Activated CD4-positive, alpha-beta T cell treated with anti-CD3 and anti-CD28 coated beads, Interleukin-2, amount 50 U/mL, for 24 hours (primary cell): ENCODE results near the gene ZBTB20.

Experiments
- DNase-seq, 2 donors: peaks; one replicate each; pipeline ENCODE4 v3.0.0-alpha.2; 2020; ENCODE audit warnings: low read depth in 1 of 2, low spot score in 1 of 2

The ZBTB20 gene

DNA sequence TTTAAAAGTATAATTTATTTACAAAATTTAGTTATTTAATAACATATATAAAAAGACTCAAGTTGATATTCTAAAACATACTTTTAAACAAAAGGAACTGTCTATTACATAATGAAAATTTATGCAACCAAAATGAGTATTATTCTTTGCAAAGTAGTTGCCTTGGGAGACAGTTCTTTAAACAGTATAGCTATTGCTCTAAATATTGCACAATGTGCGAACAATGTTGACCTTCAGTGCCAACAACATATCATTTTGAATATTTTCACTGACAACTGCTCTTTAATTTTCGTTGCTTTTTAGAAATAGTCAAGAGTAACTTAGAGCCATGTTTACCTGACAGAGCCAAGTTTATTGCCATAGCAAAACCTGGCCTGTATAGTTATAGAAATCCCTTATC lies 124.9 kb downstream of the ZBTB20 start:
- no peak for DNase-seq

DNA sequence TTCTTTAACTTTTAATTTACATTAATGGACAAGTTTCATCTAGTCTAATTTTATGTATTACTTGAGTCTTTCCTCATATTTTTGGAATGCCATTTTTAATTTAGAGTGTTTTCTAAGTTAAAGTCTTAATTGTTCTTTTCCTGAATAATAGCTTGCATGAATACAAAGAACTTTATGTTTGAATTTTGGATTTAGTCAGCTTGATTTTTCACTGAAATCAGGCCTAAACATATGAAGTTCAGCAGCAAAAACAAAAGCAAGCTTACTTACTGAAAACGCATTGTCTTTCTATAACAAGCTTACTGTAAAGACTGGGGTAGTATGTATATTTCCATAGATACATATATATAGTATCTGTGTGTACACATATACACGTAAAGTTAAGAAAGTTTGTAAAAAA lies 126.0 kb downstream of the ZBTB20 start:
- DNase-seq, result no peak

DNA sequence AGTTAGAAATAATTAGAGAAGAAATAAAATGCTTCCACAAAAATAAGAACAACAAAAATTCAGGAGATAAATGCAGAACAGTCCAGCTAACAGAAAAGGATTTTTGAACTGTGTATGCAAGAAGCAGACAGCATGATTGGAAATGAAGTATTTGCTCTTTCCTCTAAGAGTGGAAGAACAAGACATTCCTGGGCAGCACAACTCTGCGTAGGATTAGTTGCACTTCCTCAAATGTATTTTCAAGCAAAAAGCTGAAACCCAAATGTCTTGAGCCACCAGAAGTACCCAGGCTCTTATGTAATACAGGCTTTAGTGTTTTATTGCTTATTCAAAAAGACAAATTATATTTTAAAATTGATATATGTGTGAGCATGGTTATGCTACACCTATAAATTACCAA lies 127.2 kb downstream of the ZBTB20 start:
- DNase-seq, result no peak

DNA sequence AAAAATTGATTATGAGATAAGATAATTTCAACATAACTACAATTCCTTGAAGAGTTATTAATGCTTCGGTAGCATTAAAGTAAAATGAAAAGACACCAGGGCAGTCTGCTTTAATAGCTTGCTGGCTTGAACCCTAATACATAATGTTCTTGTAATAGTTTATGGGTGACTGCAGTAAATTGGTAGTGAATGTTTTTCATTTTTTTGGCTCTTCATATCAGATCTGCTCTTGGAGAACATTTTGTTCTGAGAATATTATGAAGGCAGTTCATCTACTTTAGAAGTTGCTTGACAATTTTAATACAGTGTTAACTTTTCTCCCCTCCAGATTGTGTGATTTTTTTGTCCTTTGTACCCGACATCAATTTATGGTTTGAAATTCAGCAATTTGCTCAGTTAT lies 128.4 kb downstream of the ZBTB20 start:
- no peak for DNase-seq

DNA sequence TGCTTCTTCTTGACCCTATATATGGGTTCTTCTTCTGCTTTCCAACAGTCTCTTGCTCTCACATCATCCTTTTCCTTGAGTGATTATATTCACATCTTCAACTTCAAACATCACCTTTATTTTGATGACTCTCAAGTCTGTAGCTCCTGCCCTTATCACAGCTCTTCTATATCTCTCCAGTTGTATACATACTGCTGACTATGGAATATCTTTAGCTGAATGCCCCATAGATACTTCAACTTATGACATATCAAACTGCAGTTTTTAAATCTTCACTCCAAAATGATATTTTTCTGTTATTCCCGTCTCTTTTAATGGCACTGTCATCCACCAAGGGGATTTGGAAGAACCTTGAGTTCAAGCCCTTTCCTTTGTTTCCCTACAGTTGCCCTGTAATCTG lies 139.1 kb downstream of the ZBTB20 start:
- no peak for DNase-seq

DNA sequence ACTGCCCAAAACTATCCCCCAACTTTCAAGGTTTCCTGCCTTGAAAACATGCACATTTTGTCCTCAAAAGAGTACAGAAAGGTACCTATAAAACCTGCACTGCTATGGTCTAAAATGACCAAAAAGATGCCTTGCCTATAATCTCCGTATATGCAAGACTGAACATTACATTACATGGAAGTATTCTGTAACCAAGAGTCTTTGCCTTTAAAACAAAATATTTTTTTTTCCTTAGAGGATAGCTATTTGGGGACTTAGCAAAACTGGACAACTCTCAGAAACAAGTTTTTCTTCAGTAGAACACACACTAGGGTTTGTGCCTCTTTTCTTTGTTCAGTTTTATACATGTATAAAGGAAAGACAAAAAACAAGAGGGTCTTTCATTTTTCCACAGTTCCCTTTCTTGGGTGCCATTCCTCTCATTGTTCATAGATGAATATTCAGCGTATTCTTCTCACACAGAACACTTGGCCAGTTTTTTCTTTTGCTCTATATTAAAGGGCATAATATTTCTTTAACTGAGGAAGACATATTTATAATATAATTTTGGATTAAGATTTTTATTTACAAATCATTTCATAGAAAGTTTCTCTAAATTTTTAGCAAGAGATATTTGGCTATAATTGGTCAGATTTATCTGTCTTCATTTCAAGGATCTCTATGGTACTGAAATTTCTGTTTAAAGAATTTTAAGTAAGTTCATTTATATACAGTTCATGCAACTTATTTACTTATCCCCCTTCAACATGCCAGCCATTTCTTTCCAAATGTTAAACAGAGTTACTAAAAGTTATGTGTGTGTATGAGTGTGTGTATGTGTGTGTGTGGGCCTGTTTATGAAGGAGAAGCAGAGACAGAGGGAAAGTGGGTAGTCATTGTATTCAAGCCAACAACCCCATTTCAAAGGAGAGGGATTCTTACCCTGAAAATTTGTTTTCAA lies 142.6 kb downstream of the ZBTB20 start:
- DNase-seq, result no peak

DNA sequence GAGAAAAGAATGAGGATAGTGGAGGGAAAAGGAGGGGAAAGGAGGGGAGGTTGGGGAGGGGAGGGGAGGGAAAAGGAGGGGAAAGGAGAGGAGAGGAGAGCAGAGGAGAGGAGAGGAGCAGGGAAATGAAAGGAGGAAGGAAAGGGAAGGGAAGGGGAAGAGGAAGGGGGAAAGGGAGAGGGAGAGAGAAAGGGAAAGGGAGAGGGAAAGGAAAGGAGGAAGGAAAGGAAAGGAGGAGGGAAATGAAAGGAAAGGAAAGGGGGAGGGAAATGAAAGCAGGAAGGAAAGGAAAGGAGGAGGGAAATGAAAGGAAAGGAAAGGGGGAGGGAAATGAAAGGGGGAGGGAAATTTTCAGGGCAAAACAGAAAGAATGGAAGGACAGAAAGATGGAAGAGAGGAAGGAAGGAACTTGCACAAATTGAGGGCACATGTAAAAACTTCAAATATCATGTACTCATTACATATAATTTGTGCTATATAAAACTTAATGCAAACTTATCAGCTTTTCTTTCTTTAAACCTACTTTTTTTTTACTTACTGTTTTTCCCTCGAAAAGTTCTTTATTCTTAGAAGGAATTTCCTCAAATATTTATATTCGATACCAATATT lies 148.0 kb downstream of the ZBTB20 start:
- DNase-seq, result no peak

DNA sequence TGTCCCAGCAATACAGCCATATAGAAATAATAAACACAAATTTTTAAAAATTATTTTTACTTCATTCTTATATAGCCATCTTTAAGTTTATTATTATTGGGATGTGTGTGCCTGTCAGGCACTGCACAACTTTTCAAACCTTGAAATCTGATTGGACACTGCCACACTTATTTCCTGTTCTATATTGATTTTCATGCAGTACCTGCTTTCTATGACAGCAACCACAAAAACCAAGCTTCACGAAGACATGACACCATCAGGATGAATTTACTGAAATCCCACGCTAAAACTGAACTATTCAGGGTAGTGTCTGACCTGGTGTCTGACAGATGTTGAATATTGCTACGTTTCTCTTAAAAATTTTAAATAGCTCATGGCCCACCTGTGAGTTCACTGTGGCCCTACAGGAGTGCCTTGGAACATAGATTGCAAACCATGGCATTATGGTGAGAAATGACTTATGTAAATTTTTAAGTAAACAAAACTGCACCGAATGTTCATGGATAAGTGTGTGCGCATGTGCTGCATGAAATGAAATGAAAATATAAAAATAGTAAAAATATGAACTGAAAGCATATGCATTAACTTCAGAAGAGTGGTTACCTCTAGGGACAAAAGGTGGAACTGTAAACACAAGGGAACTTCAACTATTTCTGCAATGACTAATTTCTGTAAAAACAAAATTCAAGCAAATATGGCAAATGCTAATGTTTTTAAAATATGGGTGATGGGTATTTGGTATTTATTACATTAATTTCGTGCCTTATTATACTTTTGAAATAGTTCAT lies 152.3 kb downstream of the ZBTB20 start:
- no peak for DNase-seq

DNA sequence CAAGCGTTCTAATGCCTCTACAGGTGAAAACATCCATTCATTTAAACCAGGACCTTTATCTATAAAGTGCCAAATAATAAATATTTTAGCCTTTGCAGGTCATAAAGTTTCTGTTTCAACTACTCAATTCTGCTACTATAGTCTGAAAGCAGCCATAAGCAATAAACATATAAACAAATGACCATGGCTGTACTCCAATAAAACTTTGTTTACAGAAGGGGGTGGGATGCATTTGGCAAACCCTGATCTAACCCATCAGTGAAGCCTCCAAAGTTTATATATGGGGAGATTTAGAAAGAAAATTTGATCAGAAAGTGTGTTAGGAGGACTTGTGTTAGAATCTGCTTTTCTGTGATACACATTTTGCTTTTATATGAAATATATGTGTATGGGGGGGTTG lies 161.3 kb downstream of the ZBTB20 start:
- DNase-seq, result no peak

DNA sequence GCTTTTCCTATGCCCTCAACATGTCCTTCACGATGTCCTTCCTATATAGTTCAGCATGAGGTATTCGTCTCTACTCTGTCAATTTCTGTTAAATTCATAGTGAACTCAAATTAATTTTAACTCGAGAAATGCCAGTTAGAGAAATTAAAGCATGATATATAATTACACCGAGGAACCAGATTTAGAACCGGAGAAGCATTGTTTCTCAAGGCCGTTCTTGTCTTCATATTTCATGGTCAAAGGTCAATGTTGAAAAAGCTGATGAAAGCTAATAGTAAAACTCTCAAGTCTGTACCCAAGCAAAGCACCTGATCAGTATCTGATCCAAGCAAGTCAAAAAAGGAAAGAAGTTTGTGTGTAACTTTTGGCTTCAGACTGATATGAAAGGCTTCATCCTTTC lies 163.8 kb downstream of the ZBTB20 start:
- no peak for DNase-seq

DNA sequence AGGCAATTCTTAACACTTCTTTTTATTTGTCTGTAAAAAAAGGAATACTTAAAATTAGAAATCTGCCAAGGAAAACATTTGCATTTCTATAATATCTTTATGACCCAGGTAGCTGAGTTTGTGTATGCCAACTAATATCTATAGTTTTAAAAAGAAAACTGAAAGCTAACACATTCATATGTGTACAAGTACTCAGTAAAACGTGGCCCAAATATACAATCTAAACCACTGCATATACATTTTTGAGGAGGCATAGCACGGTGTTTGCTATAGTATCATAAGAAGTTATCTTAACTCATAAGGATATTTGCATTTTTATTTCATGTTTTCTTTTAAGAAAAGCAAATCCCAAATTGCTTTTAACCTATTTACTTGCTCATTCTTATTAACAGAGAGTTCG lies 172.7 kb downstream of the ZBTB20 start:
- DNase-seq, result no peak

DNA sequence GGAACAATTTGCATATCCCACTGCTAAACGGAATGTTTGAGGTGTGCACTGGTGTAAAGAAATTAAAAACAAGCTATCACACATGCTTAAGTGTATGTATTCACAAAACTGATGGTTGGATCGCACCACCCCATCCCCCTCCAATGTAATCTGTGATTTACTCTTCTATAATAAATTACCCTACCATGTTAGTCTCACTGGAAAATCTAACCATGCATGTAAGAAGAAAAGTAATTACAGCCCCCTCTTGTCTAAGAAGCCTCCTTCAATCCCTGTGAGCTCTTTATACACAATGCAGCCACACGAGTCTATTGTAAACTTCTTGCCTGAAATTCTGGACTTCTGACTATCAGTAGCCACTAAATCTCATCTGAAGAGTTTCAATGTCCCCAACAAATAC lies 173.6 kb downstream of the ZBTB20 start:
- no peak for DNase-seq

DNA sequence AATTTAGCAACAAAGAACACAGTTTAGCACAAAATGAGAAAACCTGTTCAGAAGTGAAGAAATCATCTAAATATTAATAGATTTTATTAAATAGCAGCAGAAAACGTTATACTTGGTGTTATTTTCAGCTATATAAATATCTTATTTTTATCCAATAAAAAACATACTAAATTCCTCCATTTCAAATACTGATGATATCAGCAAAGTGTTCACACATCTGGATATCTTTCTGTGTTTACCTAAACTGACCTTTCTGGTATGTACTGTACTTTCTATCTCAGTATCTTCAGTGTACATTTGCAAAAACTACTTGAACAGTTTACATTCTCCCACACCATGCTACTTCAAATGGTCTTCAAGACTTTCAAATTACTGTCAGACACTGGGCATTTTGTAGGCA lies 179.9 kb downstream of the ZBTB20 start:
- DNase-seq, result no peak

DNA sequence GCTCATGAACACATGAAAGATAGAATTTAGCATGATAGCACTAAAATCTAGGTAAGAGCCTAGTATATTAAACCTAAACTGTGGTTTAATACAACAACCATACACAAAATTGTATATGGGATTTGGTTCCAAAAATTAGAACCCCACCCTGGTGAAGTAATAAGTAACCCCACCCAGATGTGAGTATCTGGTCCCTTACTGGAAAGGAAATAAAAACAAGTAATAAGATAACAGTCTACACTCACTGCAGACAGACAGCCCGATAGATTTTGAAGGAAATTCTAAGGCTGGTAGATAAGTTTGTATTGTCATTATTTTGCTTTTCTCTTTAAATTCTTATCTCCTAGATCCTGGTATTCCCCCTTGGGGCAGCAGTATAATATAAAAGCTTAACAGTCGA lies 184.9 kb downstream of the ZBTB20 start:
- no peak for DNase-seq

DNA sequence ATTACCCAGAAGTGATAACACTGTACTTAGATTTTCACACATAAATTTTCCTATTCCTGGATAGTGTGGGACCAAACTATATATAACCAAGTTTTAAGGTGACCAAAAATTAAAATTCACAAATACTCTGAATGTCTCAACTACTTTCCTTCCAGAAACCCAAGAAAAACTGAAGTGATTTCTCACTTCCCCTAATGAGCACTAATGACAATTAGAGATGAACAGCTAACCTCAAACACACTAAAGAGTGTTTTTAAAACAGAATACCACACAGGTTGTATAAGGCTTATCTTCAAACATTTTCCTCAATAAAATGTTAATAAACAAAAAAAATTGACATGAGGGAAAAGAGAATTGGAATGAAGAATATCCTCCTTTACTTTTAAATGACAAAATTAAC lies 188.2 kb downstream of the ZBTB20 start:
- DNase-seq, result no peak

DNA sequence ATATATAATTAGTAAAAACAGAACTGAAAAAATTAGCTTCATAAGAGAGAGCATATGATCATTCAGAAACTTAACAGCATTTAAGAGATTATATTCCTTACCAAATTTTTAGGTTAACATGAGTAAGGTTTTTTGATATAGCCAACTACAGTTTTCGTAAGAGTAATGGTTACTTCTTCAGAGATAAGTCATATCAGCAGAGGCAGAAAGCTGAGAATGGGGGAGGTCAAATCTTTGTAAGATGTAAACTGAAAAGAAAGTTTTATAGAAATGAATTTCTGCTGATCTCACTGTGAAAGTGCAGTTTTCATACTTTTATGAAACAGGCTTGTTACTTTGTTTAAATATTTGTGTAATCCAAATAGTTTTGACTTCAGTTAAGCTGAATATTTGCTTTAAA lies 193.3 kb downstream of the ZBTB20 start:
- DNase-seq, result no peak

DNA sequence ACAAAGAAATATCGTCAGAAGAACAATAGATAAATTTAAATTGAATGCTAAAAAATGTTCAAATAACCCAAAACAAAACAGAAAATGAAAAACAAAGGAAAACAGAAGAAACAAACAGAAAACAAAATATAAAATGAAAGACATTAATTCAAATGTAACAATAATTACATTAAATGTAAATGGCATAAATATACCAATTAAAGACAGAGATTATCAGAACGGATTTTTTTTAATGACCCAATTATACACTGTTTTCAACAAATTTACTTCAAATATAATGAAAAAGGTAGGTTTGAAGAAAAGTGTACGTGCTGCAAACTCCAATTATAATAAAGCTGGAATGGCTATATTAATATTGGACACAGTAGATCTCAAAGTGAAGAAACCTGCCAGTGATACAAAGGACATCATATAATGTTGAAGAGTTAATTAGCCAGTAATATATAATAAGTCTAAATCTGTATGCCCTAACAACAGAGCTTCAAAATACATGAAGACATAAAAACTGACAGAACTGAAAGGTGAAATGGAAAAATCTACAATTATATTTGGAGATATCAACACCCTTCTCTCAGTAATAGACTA lies 193.8 kb downstream of the ZBTB20 start:
- no peak for DNase-seq

DNA sequence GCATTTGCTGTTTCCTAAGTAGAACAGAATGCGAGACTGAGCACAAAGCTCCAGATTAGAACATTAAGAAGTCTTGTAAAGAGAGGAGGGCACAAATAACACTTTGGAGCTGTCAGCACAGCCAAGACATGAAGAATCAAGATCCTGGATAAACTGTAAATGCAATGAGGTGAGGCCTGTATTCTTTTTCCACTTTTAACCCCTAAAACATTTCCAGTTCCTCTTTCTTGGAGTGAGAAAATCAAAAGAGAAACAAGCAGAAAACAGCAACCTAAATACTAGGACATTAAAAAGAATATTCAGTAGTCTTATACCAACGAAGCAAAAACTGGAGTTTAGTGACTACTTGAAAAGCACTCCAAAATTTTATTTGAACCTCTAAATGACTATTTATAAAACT lies 204.3 kb downstream of the ZBTB20 start:
- DNase-seq, result no peak

DNA sequence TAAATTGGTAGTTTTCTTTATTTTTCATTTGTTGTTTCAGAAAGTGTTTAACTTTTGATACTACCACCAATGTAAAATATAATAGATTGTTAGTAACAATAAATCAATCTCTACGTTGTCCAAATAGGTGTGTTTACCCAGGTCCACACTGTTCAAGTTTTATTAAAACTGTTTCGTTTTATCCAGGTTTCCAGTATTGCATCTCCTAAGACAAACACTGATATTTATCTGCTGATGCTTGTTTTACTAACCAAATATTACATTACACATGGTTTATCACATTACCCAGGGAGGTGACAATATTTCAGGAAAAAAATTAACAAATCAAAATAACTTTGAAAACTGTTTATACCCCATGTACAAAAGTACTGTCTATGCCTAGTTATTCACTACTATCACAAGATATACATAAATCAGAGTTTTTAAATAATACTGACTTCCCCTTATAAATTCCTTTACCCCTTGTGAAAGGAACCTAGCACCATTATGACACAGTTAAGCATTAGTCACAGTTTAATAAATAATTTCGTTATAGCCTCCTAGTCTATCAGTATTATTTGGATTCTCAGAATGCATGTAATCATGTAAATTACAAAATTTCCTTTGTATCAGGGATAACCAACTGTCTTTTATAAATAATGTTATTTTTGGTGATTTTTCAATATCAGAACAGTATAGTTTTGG lies 205.3 kb downstream of the ZBTB20 start:
- DNase-seq, result no peak

DNA sequence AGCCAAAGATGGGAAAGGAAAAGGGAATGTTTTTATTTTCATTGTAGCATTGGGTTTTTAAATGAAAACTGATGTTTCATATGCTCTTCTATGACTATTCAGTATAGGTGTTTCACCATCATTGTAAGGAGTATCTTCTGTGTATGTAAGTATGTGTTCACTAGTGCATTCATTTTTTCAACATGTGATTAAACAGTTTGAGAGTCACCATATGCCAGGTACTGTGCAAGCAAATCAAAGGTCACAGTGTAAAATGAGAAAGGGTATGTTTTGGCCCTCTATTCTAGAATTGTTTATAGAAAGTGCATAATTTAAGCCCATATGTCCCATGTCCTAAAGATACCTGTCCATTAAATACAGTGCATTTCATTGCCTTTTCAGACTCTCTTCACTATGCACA lies 207.2 kb downstream of the ZBTB20 start:
- DNase-seq, result no peak

DNA sequence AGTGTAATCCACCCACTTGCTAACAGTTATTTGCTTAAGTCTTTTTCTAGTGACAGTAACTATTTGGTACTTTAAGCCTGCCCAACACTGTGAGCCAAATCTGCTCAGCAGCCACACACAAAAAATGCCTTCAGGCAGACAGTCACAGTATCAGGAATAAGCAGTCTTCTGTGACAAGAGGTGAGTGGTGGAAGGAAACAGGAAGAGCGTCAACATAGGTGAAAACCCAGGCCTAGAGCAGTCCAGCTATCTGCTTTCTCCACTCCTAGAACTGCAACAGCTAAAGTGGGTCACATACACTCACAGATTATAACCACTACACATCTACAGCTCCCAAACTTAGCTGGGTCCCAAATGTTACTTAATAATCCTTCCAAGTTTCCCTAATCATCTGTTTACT lies 213.7 kb downstream of the ZBTB20 start:
- no peak for DNase-seq
